22Rv1 (cell line): ENCODE results near the gene MIPOL1.

Experiments used
- CTCF ChIP-seq: fragments of 450-650 bp; IDR thresholded peaks from 2 replicates; pipeline ENCODE4 v1.5.1; 2017; ENCODE audit warnings: mild to moderate bottlenecking
- ZFX ChIP-seq: fragments of 450-650 bp; IDR thresholded peaks from 2 replicates; pipeline ENCODE4 v1.6.1; 2017; ENCODE audit warnings: antibody characterized with exemption, borderline replicate concordance

GRCh38 chr14:37469650-37470049 is 271.9 kb downstream of the MIPOL1 start:
- no peak for TF ChIP-seq CTCF
- TF ChIP-seq ZFX = no peak
